GM19351 (cell line): ENCODE results near the gene TRIM38.
"Not testable (repeated sequence)": the region's sequence is repeated elsewhere in the genome, so short reads cannot be mapped to it uniquely, and the experiment has no call there.

ENCODE experiments used
- ATAC-seq: cut with Tn5 transposase; IDR thresholded peaks from one replicate; pipeline ENCODE4 v1.9.1; 2021; ENCODE audit warnings: mild to moderate bottlenecking, moderate library complexity; ENCODE audit not compliant: unreplicated experiment

The TRIM38 gene

DNA sequence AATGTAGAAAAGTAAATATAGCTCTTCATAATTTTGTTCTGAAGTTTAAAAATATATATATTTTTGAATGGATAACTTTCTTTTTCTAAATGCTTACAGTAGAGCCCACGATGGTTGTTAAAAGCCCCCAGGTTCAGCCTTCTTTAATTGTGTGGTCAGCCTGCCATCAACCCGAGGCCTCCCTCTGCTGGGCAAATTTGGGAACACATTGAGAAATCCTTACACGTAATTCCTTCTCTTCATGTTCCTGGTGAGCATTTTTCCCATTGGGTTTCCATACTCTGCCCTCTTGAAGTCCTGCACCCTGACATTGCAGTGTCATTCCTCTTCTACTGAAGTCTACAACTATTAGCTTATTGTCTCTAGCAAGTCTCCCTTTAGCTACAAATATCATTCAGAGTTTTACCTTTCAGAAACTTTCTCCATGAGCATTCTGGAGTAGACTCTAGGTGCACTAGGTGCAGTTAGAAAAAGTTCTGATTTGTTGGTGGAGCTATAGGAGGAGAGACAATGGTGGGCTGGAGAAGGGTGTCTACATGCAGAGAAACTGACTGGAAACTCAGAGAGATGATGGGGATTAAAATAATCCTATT is 40.6 kb downstream of the TRIM38 start:
- ATAC-seq: no peak

DNA sequence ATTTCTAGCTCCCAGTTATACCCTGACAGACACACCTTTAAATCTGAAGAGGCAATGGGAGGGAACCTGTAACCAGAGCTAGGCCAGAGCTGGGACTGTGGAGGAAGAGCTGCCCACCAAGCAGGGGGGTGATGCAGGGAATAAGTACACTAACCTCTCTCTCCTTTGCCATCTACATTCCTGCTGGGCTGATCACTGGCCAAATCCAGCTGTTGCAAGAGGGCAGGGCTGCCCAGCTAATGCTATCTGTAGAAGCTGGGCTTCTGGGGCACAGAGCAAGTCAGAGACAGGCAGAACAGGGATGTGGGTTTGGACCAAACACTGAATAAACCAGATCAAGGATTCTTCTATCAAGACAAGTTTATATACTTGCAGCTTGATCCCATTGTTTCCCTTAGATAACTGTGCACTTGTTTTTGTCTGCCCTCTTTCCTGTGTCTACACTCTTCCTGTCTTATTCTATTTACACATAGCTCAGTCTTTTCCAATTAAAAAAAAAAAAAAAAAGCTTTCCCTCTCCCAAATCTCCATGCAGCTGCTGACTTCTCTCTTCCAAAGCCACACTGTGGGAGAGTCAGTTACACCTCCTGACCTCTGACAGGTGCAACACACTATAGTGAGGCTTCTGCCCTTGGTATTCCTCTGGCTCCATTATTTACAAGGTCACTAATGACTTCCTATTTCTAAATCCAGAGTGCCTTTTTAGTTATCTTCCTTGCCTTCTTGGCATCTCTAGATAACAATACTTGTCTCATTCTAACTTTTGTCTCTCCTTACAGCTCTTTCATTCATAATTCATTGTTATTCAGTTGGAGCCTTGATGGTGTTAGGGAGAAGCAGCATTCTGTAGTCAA is 43.7 kb downstream of the TRIM38 start:
- ATAC-seq: no peak

DNA sequence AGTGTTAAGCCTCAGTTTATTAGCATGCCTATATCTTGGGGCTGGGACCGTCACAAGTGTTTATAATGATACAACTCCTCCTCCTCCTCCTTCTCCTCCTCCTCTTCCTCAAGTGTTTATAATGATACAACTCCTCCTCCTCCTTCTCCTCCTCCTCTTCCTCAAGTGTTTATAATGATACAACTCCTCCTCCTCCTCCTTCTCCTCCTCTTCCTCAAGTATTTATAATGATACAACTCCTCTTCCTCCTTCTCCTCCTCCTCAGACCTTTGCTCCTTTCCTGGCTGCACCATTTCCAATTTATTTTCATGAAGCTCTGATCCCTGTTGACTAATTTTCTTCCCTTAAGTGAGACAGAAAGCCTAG is 44.3 kb downstream of the TRIM38 start:
- not testable (repeated sequence) for ATAC-seq

GRCh38 chr6:26008470-26008869 is 45.9 kb downstream of the TRIM38 start:
- ATAC-seq: no peak

DNA sequence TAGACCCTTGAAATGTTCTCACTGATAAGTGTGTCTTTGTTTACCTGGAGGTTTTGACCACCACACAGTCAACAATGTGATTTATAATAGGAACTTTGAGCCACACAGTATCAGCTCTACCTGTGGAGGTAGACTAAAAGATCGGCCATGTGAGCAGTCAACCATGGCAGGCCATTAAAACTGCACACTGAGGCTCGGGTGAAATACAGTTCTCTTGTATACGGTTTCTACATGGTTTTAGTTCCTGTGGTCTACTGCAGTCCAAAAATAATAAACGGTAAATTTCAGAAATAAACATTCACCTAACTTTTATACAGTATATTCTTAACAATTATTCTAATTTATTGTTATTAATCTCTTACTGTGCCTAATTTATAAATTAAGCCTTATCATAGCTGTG is 47.2 kb downstream of the TRIM38 start:
- ATAC-seq: no peak

DNA sequence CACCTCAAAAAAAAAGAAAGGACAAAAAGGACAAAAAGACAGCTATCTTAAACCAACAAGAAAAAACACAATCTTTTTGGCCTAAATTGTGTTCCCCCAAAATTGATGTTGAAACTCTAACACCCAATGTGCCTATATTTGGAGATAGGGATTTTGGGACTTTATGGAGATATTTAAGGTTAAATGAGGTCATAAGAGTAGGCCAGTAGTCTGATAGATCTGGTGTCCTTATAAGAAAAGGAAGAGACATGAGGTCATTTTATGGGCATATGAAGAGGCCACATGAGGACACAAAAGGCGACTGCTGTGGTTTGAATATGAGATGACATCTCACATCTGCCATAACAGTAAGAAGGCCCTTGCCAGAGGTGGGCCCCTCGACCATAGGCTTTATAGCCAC is 49.5 kb downstream of the TRIM38 start:
- no peak for ATAC-seq

- ATAC-seq: not testable (repeated sequence)
Observed at GRCh38 chr6:26014386-26014785, 51.8 kb downstream of the TRIM38 start.

DNA sequence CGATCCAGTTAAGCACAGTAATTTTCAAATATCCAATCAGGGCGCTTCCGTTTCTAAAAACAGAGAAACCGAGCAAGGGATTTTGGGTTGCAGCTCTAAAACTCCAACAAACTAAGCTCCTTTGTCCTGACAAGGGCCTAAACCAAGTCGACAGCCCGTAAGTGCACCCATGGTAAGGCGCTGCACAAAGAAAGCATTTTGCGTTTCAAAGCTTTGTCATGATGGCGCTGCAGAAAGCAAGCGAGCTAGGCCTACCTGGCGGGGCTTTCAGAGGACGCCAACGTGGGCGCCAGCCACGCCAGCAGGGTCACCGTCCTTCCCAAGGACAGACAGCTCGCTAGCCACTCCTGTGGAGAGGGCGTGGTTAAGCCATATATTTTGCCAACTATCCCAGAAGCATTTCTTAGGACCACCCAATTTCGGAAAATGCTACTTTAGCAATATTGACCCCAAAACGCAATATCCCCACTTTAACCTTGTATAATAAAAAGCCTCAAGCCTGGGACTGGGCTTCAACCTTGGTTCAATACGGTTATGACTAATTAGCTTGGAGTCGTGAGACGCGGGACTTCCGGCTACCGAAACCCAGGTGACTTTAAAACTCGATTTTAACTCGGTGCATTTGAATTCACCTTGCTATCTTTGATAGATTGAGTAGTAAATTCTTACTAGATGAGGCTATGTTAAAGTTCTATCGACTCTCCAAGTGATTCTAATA is 53.8 kb downstream of the TRIM38 start:
- ATAC-seq: no peak

GRCh38 chr6:26016963-26017631 is 54.5 kb downstream of the TRIM38 start:
- no peak for ATAC-seq

GRCh38 chr6:26017632-26017966 is 55.0 kb downstream of the TRIM38 start:
- no peak for ATAC-seq

DNA sequence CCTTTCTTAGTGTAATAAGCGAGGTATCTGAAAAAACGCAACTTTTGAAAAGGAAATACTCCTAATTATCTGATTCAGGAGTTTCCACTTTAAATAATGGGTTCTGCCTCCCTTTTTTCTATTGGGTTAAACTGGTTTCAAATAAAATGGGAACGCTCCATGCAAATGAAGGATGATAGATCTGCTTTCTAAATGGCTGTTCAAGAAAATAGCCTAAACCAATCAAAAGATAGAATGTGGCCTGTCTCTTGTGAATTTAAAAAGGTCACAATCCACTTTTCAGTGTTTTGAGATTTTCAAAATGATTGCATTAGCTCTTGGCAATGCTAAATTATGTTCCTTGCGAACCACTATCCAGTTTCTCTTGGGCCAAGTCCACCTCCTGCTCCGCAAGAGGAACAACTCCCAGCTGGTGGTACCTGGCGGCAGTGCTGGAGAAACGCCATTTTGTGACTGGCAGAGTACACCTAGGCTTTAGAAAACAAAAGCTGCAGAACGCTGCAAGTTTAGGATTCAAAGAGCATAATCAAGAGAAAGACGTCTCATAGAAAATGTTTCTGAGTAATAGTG is 56.7 kb downstream of the TRIM38 start:
- ATAC-seq: no peak

DNA sequence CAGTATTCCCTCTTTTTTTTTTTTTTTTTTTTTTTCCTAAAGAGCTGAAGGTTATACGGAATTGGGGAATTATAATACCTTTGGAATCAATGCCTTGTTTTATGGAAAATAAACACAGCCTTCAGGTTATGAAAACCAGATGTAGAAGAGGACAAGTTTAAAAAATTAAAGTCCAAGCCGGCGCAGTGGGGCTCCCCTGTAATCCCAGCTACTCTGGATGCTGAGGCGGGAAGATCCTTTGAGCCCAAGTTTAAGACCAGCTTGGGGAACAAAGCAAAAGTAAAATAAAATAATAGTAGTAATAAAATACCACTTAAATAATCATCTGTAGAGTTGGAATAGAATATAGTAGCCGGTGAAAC is 57.3 kb downstream of the TRIM38 start:
- ATAC-seq: no peak

GRCh38 chr6:26020329-26021000 is 57.9 kb downstream of the TRIM38 start:
- ATAC-seq: peak; percentile 49

DNA sequence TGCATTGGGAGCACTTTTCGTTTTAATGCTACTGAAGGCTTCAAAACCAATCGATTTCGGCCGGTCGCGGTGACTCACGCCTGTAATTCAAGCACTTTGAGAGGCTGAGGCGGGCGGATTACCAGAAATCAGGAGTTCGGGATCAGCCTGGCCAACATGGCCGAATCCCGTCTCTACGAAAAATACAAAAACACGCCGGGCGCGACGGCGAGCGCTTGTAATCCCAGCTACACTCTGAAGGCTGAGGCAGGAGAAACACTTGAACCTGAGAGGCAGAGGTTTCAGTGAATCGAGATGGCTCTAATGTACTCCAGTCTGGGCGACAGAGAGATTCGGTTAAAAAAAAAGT is 58.4 kb downstream of the TRIM38 start:
- peak; percentile 22 for ATAC-seq

DNA sequence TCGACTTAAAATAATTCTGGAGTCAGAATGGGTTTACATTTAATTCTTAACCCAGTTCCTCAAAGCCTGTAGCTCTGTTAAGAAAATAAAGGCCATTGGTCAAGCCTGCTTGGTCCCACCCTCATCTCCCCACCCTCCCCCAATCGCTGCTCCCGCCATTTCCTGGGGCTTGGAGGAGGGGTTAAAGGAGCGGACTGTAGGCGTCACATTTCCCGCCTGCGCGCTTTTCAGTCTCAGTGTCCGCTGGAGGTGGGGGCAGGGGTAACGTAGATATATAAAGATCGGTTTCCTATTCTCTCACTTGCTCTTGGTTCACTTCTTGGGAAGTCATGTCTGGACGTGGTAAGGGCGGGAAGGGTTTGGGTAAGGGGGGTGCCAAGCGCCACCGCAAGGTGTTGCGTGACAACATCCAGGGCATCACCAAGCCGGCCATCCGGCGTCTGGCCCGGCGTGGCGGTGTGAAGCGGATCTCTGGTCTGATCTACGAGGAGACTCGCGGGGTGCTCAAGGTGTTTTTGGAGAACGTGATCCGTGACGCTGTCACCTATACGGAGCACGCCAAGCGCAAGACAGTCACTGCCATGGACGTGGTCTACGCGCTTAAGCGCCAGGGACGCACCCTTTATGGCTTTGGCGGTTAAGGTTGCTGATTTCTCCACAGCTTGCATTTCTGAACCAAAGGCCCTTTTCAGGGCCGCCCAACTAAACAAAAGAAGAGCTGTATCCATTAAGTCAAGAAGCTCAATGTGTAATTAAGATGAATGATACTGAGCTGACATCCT is 58.9 kb downstream of the TRIM38 start:
- ATAC-seq: peak; percentile 47

DNA sequence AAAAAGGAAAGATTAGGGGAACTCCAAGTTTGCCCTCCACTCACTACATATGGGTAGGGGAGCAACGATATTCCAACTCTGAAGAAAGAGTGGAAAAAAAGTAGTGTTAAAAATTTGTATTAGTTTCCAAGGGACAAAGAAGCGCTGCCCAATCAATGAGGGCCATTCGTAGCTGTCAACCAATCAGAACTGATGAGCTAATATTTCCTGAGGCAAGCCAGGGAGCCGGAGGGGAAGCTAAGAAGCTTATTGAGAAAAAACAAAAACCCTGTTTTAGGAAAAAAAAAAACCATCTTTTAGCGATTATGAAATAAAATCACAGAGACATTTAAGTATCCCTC is 59.5 kb downstream of the TRIM38 start:
- ATAC-seq: no peak

GRCh38 chr6:26022737-26023136 is 60.1 kb downstream of the TRIM38 start:
- ATAC-seq: no peak

DNA sequence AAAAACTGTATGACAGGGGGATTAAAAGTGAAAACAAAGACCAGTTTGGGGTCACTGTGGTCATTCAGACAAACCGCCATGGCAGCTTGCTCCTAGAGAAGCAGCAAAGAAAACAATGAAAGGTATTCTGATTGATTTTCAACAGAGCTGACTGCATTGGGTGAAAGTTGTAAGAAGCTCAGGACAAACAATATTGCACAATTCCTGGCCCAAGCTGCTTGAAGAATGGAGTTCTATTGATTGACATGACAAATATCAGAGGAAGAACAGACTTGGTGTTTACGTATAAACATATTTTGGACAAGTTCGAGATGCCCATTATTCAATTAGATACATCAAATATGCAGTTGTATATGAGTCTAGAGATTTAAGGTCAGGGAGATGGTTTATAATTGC is 62.0 kb downstream of the TRIM38 start:
- ATAC-seq: no peak

GRCh38 chr6:26025047-26025893 is 62.7 kb downstream of the TRIM38 start:
- no peak for ATAC-seq
